Measurements from ENCODE around the gene GNLY.
"Not testable (repeated sequence)": the region's sequence is repeated elsewhere in the genome, so short reads cannot be mapped to it uniquely, and the experiment has no call there.

GNLY gene

GRCh38 chr2:85694052-85695025 lies at the start of gene GNLY:
Gene GNLY, plus strand, starts transcription at chr2:85694358. Its CDS starts 61 bp downstream, at chr2:85694419.
- no peak for DNase-seq

- DNase-seq = no peak
Observed at GRCh38 chr2:85644909-85645308, 49.2 kb upstream of the GNLY start.

DNA sequence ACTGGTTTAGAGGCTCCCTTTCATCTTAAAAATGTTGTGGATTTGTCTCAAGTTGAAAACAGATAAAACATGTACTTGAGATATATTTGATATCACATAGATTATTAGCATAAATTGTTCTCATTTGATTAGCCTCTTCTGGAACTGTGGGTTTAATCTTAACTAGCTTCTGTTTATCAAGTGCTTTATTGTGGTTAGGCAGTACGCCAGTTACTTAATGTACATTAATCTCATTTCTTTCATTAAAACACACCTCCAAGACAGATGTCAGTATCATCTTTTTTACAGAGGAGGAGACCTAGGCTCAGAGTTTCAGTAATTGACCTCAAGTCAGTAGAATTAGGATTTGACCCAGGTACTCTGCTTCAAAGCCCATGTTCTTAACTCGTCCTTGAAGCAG lies 48.0 kb upstream of the GNLY start:
- DNase-seq = no peak

- DNase-seq = no peak
Observed at GRCh38 chr2:85647823-85648526, 46.2 kb upstream of the GNLY start.

- peak; percentile 43 for DNase-seq
Observed at GRCh38 chr2:85648619-85649018, 45.5 kb upstream of the GNLY start.

DNA sequence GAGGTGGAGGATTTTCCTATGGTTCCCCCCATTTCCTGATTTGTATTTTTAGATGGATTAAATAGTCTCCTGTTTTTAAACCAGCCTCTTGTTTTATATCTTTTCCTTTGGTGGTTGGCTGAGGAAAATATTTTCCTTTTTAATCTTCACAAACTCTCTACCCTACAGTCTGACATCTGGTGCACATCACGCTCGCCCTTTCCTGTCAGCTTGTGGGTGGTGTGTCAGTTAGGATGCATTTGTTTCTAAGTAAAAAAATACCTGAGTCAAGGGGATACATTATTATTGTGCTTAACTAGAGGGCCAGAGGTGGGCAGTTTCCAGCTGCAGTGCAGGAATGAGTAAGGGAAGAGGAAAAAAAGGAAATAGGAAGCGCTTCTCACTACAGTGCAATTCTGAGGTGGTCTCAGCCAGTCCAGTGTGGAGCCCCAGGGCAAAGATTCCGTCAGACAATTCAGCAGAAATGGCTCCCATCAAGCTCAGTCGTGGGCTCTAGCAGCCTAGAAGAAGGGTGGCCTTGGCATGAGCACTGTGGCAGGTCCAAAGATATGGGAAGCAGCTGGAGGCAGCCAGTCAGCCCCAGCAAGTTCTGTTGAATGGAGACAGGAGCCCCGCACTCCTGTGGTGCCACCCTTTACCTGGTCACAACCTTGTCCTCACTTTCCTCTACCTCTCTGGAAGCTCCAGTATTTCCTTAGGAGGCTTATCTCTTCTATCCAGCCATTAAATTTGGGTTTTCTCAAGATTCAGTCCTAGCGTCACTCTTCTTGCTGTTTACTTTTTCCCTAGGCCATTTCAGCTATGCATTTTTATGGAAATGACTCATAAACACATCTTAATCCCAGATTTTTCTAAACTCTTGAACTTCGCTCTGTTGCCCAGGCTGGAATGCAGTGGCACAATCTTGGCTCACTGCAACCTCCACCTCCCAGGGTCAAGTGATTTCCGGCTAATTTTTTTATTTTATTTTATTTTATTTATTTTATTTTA lies 44.7 kb upstream of the GNLY start:
- DNase-seq = no peak

DNA sequence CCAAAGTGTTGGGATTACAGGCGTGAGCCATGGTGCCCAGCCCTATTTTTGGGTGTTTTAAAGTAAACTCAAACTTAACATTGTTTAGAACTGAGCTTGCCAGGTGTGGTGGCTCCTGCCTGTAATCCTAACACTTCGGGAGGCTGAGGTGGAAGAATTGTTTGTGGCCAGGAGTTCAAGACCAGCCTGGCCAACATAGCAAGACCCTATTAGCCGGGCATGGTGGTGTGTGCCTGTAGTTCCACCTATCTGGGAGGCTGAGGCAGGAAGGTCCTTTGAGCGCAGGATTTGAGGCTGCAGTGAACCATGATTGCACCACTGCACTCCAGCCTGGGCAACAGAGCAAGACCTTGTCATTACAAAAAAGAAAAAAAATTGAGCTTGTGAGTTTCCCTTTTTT lies 43.7 kb upstream of the GNLY start:
- no peak for DNase-seq

DNA sequence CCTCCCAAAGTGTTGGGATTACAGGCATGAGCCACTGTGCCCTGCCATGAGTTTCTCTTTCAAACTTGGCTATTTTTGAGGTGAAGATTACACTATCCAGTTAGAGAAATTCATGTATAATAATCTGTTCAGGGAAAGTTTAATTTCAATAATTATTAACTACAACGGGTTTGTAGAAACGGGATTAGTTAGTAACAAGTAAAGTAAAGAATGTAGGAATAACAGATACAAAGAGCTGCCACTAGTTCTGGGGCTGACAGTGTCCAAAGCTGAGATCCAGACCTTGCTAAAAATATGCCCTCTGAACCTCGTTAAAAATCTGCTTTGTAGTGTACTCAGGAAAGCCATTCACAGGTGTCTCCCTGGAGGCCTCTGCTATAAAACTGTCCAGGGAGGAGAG lies 43.1 kb upstream of the GNLY start:
- no peak for DNase-seq

GRCh38 chr2:85652056-85652455 lies 42.1 kb upstream of the GNLY start:
- DNase-seq = no peak

DNA sequence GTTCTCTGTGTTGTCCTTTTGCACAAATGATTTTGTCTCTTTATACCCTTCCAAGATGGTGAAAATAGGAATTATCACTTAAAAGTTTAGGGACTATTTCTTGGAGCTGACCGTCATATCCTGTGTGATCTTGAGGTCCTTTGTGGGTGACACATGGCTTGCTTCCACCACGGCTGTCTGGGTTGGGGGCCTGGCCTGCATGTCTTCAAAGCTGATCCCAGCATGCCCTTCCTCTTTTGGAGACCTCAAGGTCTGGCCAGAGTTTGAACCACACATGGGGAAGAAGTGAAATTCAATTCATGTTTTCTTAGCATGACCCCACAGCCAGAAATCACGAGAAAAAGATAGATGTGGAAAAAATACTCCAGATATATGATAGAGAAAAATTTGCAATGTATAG lies 40.2 kb upstream of the GNLY start:
- peak; percentile 45 for DNase-seq

- no peak for DNase-seq
Observed at GRCh38 chr2:85655961-85656417, 38.2 kb upstream of the GNLY start.

- no peak for DNase-seq
Observed at GRCh38 chr2:85656468-85656867, 37.7 kb upstream of the GNLY start.

- DNase-seq = not testable (repeated sequence)
Observed at GRCh38 chr2:85657399-85657798, 36.8 kb upstream of the GNLY start.

DNA sequence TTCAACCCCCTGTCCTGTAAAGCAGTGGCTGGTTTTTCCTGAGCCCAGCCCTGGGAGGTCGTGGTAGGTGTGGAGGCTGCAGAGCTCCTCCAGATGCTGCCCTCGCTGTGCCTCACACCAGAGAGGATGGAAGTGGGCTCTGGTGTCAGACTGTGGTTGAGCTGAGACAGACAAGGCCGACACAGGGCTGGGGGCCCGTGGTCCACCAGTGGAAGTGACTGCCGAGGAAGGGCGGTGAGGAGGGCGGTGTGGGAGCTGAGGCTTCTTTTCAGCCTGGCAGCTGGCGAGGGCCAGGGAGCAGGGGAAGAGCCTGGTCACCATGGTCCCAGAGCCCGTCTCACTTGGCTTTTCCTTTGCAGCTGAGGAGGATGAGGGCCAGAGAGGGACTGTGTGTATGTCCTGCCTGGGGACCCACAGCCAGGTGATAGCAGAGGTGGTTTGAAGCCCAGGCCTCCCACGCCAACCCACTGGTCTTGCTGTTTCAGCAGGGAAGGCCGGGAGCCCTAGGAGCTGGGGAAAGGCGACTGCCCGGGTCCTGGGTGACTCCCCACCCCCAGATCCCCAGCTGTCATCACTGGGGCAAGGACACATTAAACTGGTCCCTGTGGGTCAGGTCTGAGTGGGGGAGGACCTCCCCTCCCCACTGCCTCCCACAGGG lies 34.7 kb upstream of the GNLY start:
- DNase-seq = no peak

GRCh38 chr2:85660301-85660700 lies 33.9 kb upstream of the GNLY start:
- not testable (repeated sequence) for DNase-seq

DNA sequence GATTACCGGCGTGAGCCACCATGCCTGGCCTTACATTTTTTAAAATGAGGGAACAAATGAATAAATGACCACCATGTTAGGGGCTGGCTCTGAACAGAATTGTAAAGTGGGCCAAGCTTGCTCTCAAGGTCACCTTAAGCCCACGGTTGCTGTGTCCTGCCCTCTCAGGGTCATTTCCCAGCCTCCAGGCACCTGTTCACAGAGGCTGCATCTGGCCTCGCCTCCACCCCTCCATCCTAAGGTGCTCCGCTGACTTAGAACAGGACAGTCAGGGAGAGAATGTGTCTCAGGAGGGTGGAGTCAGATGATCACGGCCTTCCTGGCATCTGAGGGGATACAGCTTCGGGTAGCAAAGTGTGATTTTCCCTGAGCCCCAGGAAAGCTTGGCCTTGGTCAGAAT lies 33.4 kb upstream of the GNLY start:
- no peak for DNase-seq

DNA sequence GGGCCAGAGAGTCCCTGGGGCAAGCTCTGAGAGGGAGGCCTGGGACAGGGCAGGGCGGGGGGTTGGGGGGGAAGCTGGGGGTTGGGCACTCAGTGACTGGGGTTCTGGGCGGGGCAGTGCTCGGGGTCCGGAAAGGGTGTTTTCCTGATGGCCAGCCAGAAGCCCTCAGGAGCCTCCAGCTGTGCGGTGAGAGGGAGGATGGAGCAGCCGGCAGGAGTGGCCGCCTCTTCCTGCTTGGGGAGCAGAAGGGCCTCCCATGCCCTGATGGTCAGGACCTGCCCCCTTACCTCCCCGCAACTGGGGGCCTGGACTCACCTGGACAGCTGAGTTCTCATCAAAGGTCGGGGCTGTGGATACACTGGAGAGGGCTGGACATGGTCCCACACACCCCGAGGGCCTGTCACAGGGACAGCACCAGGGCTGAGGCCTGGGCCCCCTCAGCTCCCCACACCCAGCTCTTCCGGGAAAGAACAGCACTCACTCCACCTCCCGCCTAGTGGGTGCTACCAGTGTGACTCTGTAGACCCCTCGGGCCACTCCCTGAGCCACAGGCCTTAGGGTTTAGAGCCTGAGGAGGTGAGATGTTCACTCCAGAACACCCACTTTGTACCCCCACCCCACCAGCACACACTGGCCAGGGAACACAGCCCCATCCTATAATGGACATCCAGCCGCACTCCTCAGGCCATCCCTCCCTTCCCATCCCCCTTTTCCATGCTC lies 32.9 kb upstream of the GNLY start:
- no peak for DNase-seq

DNA sequence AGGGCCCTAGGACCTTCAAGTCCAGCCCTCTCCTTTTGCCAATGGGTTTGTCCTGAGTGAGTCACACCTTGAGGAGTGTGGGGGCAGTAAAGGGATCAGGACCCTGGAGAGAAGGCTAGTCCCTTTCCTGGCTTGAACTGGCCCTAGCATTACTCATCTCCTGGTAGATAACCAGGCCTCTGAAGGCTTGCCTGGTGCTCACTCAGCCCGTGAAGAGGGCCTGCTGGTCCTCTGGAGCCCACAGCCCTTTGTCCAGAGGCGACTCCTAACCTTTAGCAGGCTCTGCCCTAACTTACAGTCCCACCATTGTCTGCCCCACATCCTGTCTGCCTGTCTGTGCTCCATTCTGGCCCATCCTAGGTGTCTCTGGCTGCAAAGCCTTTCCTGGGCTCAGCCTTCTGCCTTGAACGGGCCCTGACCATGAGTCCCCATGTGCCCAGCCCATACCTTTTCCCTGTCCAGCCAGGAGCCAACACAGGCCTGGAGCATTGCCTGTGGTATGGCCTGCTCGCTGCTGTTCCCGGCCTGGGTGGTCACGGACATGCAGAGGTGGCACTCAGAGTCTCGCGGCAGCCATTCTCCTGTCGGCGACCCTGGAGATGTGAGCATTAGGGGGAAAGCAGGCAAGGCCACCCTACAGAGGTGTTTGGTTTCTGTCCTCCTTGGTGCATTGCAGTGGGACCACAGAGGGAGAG lies 31.1 kb upstream of the GNLY start:
- no peak for DNase-seq

- DNase-seq = no peak
Observed at GRCh38 chr2:85663594-85664565, 30.3 kb upstream of the GNLY start.

All from suppressor macrophage treated with lipopolysaccharide for 4 hours (primary cell).